ENCODE results near the gene CDKN2B-AS1. TPM values are rescaled to one million over a fixed set of nuclear protein-coding genes. Genes with fewer than 3 reads are reported as not detected.

The CDKN2B-AS1 gene
- total and polyA plus RNA-seq, 12 donors = 0.13 to 2.5 (median 0.74) TPM; not detected in 1

GRCh38 chr9:21974722-21975409, 19.7 kb upstream of the CDKN2B-AS1 start:
- H3K27me3 ChIP-seq = peaks cover 95% of the 10 kb centered on the region
- peak; percentile 44 to 81 (median 63) for DNase-seq
- peaks cover 14 to 17% of the 10 kb centered on the region in 2 donors for H3K4me1 ChIP-seq (replicated peaks in 1 of 2)
- H3K36me3 ChIP-seq (replicated peaks in 1 of 2) = no peaks in the 10 kb centered on the region
- WGBS, 4 donors = 0 to 1% (median 0%) methylated on average over 4 to 51 of the region's 51 CpGs
- peak overlapping the region; percentile 22 to 60 (median 24) for H3K4me3 ChIP-seq
- H3K9me3 ChIP-seq (replicated peaks in 1 of 3) = peaks cover 0 to 4% (median 0%) of the 10 kb centered on the region in 3 donors
- peak overlapping the region in 2 of 5 donors; percentile 38 to 56 for H3K27ac ChIP-seq
- TF ChIP-seq POLR2A (IDR thresholded peaks at IDR 0.05) (peak in 1 of 2 donors; percentile 7), CTCF (IDR thresholded peaks at IDR 0.05) (no peak)
- intact Hi-C loops (cut with DNase I) = no loop called here

- H3K4me1 ChIP-seq (replicated peaks in 1 of 2) = peaks cover 14 to 17% of the 10 kb centered on the region in 2 donors
- intact Hi-C loops (cut with DNase I) = no loop called here
- H3K9me3 ChIP-seq (replicated peaks in 1 of 3) = peaks cover 0 to 4% (median 0%) of the 10 kb centered on the region in 3 donors
- peaks cover 80% of the 10 kb centered on the region for H3K27me3 ChIP-seq
- H3K27ac ChIP-seq = no peak overlapping the region
- H3K36me3 ChIP-seq (replicated peaks in 1 of 2) = no peaks in the 10 kb centered on the region
- TF ChIP-seq POLR2A (IDR thresholded peaks at IDR 0.05) = no peak
- DNase-seq = no peak
- H3K4me3 ChIP-seq = no peak overlapping the region
- WGBS, 4 donors = 22 to 28% (median 26%) methylated on average over 19 of the region's 19 CpGs
Observed at GRCh38 chr9:21976334-21976875, 18.2 kb upstream of the CDKN2B-AS1 start.

GRCh38 chr9:21982391-21982790, 12.2 kb upstream of the CDKN2B-AS1 start:
- Histone ChIP-seq H3K27me3 (peaks cover 25% of the 10 kb centered on the region), H3K9me3 (replicated peaks in 1 of 3) (no peaks in the 10 kb centered on the region), H3K4me1 (replicated peaks in 1 of 2) (no peaks in the 10 kb centered on the region), H3K4me3 (no peak overlapping the region), H3K27ac (no peak overlapping the region), H3K36me3 (replicated peaks in 1 of 2) (no peaks in the 10 kb centered on the region)
- DNase-seq = no peak
- WGBS, 4 donors = 45 to 84% (median 61%) methylated on average over 1 of the region's 1 CpG
- intact Hi-C loops (cut with DNase I) = no loop called here
- TF ChIP-seq POLR2A (IDR thresholded peaks at IDR 0.05) (no peak), CTCF (IDR thresholded peaks at IDR 0.05) (no peak)

GRCh38 chr9:21982861-21983560, 11.6 kb upstream of the CDKN2B-AS1 start:
- WGBS, 4 donors = 81 to 86% (median 82%) methylated on average over 1 of the region's 1 CpG
- Histone ChIP-seq H3K9me3 (replicated peaks in 1 of 3) (no peaks in the 10 kb centered on the region), H3K36me3 (replicated peaks in 1 of 2) (no peaks in the 10 kb centered on the region), H3K4me3 (no peak overlapping the region), H3K27ac (no peak overlapping the region), H3K27me3 (peaks cover 20% of the 10 kb centered on the region), H3K4me1 (replicated peaks in 1 of 2) (no peaks in the 10 kb centered on the region)
- no peak for DNase-seq
- intact Hi-C loops (cut with DNase I) = no loop called here
- no peak for TF ChIP-seq POLR2A (IDR thresholded peaks at IDR 0.05)

GRCh38 chr9:21983561-21983935, 11.0 kb upstream of the CDKN2B-AS1 start:
- Histone ChIP-seq H3K9me3 (replicated peaks in 1 of 3) (no peaks in the 10 kb centered on the region), H3K36me3 (replicated peaks in 1 of 2) (no peaks in the 10 kb centered on the region), H3K4me1 (replicated peaks in 1 of 2) (no peaks in the 10 kb centered on the region), H3K27ac (no peak overlapping the region), H3K27me3 (peaks cover 20% of the 10 kb centered on the region), H3K4me3 (no peak overlapping the region)
- intact Hi-C loops (cut with DNase I) = no loop called here
- DNase-seq = no peak
- no peak for TF ChIP-seq CTCF (IDR thresholded peaks at IDR 0.05)
- TF ChIP-seq POLR2A (IDR thresholded peaks at IDR 0.05) = no peak
- WGBS, 4 donors = 62 to 75% (median 66%) methylated on average over 1 of the region's 1 CpG
